IPS-18a (cell line): ENCODE results near the gene MITF.

ENCODE experiments used
- H3K27ac ChIP-seq: one replicate; pipeline ENCODE4 v1.5.1; 2013; ENCODE audit warnings: low read length
- H3K27me3 ChIP-seq: one replicate; pipeline ENCODE4 v1.6.1; 2013; ENCODE audit warnings: mild to moderate bottlenecking, low read length; ENCODE audit not compliant: control insufficient read depth, insufficient read depth
- H3K36me3 ChIP-seq: one replicate; pipeline ENCODE4 v1.6.1; 2013; ENCODE audit warnings: low read depth, low read length; ENCODE audit not compliant: control insufficient read depth
- H3K4me1 ChIP-seq: one replicate; pipeline ENCODE4 v1.6.1; 2013; ENCODE audit warnings: low read depth, low read length; ENCODE audit not compliant: control insufficient read depth
- H3K4me3 ChIP-seq: one replicate; pipeline ENCODE4 v1.5.1; 2013; ENCODE audit warnings: low read length
- H3K9ac ChIP-seq: one replicate; pipeline ENCODE4 v1.6.1; 2013; ENCODE audit warnings: mild to moderate bottlenecking, low read length, moderate library complexity
- H3K9me3 ChIP-seq: one replicate; pipeline ENCODE4 v1.6.1; 2013; ENCODE audit warnings: low read depth, low read length; ENCODE audit not compliant: control insufficient read depth

Gene MITF

GRCh38 chr3:69888040-69888942 is 149.0 kb downstream of the MITF start:
- Histone ChIP-seq H3K4me1 (peaks cover 16% of the 10 kb centered on the region), H3K9me3 (no peaks in the 10 kb centered on the region), H3K36me3 (no peaks in the 10 kb centered on the region), H3K9ac (no peak overlapping the region), H3K27me3 (peaks cover 5% of the 10 kb centered on the region), H3K27ac (no peak overlapping the region), H3K4me3 (no peak overlapping the region)

- no peaks in the 10 kb centered on the region for H3K9me3 ChIP-seq
Observed at GRCh38 chr3:69888943-69889315, 149.7 kb downstream of the MITF start.

GRCh38 chr3:69890084-69890483 is 150.8 kb downstream of the MITF start:
- Histone ChIP-seq H3K27ac (no peak overlapping the region), H3K4me3 (no peak overlapping the region), H3K9ac (no peak overlapping the region), H3K4me1 (peaks cover 24% of the 10 kb centered on the region), H3K27me3 (peaks cover 5% of the 10 kb centered on the region), H3K36me3 (no peaks in the 10 kb centered on the region), H3K9me3 (no peaks in the 10 kb centered on the region)

More at GRCh38 chr3:69888943-69889315, 149.7 kb downstream of the MITF start:
- H3K36me3 ChIP-seq, result no peaks in the 10 kb centered on the region
- H3K4me3 ChIP-seq, result no peak overlapping the region
- no peak overlapping the region for H3K27ac ChIP-seq
- peaks cover 5% of the 10 kb centered on the region for H3K27me3 ChIP-seq
- H3K9ac ChIP-seq, result no peak overlapping the region
- peaks cover 23% of the 10 kb centered on the region for H3K4me1 ChIP-seq

- Histone ChIP-seq H3K4me1 (peaks cover 24% of the 10 kb centered on the region), H3K4me3 (no peak overlapping the region), H3K27ac (no peak overlapping the region), H3K9me3 (no peaks in the 10 kb centered on the region), H3K27me3 (peaks cover 5% of the 10 kb centered on the region), H3K9ac (no peak overlapping the region), H3K36me3 (no peaks in the 10 kb centered on the region)
Observed at GRCh38 chr3:69890691-69891090, 151.4 kb downstream of the MITF start.

GRCh38 chr3:69892706-69893105 is 153.4 kb downstream of the MITF start:
- Histone ChIP-seq H3K4me1 (peaks cover 24% of the 10 kb centered on the region), H3K9ac (no peak overlapping the region), H3K27ac (no peak overlapping the region), H3K36me3 (no peaks in the 10 kb centered on the region), H3K9me3 (no peaks in the 10 kb centered on the region), H3K27me3 (peaks cover 5% of the 10 kb centered on the region), H3K4me3 (no peak overlapping the region)

GRCh38 chr3:69893274-69893673 is 154.0 kb downstream of the MITF start:
- peaks cover 5% of the 10 kb centered on the region for H3K27me3 ChIP-seq
- no peaks in the 10 kb centered on the region for H3K9me3 ChIP-seq
- H3K4me3 ChIP-seq, result no peak overlapping the region
- no peaks in the 10 kb centered on the region for H3K36me3 ChIP-seq
- H3K9ac ChIP-seq, result no peak overlapping the region
- H3K27ac ChIP-seq, result no peak overlapping the region
- H3K4me1 ChIP-seq, result peaks cover 21% of the 10 kb centered on the region

- H3K36me3 ChIP-seq, result no peaks in the 10 kb centered on the region
- H3K4me1 ChIP-seq, result peaks cover 19% of the 10 kb centered on the region
- no peaks in the 10 kb centered on the region for H3K9me3 ChIP-seq
- H3K9ac ChIP-seq, result no peak overlapping the region
- H3K27me3 ChIP-seq, result peaks cover 5% of the 10 kb centered on the region
- no peak overlapping the region for H3K27ac ChIP-seq
- H3K4me3 ChIP-seq, result no peak overlapping the region
Observed at GRCh38 chr3:69896095-69896494, 156.8 kb downstream of the MITF start.

- Histone ChIP-seq H3K27me3 (no peaks in the 10 kb centered on the region), H3K9ac (no peak overlapping the region), H3K4me3 (no peak overlapping the region), H3K27ac (no peak overlapping the region), H3K36me3 (no peaks in the 10 kb centered on the region), H3K9me3 (no peaks in the 10 kb centered on the region), H3K4me1 (no peaks in the 10 kb centered on the region)
Observed at GRCh38 chr3:69900331-69900730, 161.1 kb downstream of the MITF start.

GRCh38 chr3:69901802-69902201 is 162.5 kb downstream of the MITF start:
- Histone ChIP-seq H3K4me1 (no peaks in the 10 kb centered on the region), H3K36me3 (no peaks in the 10 kb centered on the region), H3K9me3 (no peaks in the 10 kb centered on the region), H3K27me3 (no peaks in the 10 kb centered on the region), H3K4me3 (no peak overlapping the region), H3K27ac (no peak overlapping the region), H3K9ac (no peak overlapping the region)

GRCh38 chr3:69902386-69902785 is 163.1 kb downstream of the MITF start:
- Histone ChIP-seq H3K4me3 (no peak overlapping the region), H3K27ac (no peak overlapping the region), H3K9ac (no peak overlapping the region), H3K9me3 (no peaks in the 10 kb centered on the region), H3K4me1 (no peaks in the 10 kb centered on the region), H3K27me3 (no peaks in the 10 kb centered on the region), H3K36me3 (no peaks in the 10 kb centered on the region)

GRCh38 chr3:69906351-69906966 is 167.2 kb downstream of the MITF start:
- no peaks in the 10 kb centered on the region for H3K27me3 ChIP-seq
- H3K27ac ChIP-seq, result no peak overlapping the region
- no peaks in the 10 kb centered on the region for H3K4me1 ChIP-seq
- H3K36me3 ChIP-seq, result no peaks in the 10 kb centered on the region
- no peak overlapping the region for H3K9ac ChIP-seq
- no peak overlapping the region for H3K4me3 ChIP-seq
- no peaks in the 10 kb centered on the region for H3K9me3 ChIP-seq

GRCh38 chr3:69907554-69907953 is 168.3 kb downstream of the MITF start:
- Histone ChIP-seq H3K9ac (no peak overlapping the region), H3K9me3 (no peaks in the 10 kb centered on the region), H3K4me3 (no peak overlapping the region), H3K27me3 (no peaks in the 10 kb centered on the region), H3K27ac (no peak overlapping the region), H3K4me1 (no peaks in the 10 kb centered on the region), H3K36me3 (no peaks in the 10 kb centered on the region)
